Gastroesophageal sphincter (tissue), 3 donors: ENCODE measurements around the gene THSD4.

ENCODE experiments used
- CTCF ChIP-seq, 4 experiments: fragments of 200-600 bp in 2 of 4; fragments of 450-650 bp in 2 of 4; sonication (generic) in 1 of 4; IDR thresholded peaks; one replicate each; pipeline ENCODE4 v1.5.1; 2017 to 2019; ENCODE audit warnings: antibody characterized with exemption in 4 of 4, mild to moderate bottlenecking in 2 of 4, moderate library complexity in 2 of 4
- EP300 ChIP-seq: sonication (generic); formaldehyde crosslinking; IDR thresholded peaks from one replicate; pipeline ENCODE4 v1.6.1; 2017; ENCODE audit warnings: antibody characterized with exemption, mild to moderate bottlenecking
- POLR2A ChIP-seq, 2 donors: fragments of 450-650 bp; IDR thresholded peaks; one replicate each; pipeline ENCODE4 v1.6.1; 2017; ENCODE audit warnings: antibody characterized with exemption in 2 of 2, mild to moderate bottlenecking in 2 of 2, moderate library complexity in 1 of 2

DNA sequence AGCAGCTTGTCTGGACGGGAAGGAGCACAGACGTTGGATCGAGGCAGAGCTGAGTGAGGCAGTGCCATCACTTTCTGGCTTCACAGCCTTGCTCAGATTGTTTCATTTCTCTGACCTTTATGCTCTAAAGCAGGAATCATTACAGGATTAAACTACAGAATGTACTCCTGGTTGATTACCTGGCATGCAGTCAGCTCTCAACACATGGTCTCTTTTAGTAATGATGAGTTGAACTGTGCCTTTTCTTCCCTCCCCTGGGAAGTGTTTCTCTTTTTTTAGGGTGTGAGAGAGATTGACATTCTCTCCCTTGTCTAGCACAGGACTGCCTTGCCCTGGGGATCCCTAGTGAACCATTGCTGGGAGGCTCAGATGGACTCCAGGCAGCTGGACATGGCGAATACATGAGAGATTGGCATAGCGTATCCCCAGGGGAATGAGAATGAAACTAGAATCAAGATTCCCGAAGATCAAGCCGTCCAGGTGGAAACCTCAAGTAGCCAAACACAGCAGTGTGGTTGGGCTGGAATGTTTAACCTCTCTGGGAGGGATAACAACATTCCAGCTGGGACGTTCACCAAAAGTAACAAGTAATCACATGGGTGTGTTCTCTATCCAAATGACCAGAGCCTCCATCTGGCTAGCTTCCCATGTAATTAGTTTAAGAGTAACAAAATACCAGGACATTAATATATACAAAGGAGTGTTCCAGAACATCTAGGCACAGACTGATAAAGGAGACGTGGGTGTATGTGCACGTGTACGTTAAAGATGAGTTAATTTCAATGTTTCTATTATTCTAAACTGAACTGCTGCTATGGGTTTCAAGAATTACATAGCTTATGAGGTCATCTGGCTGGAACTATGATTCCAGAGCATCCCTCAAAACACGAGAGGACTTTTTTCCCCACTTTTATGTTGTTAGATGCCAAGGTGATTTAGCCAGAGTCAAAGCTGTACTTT lies 576.5 kb downstream of the THSD4 start:
- TF ChIP-seq CTCF (IDR thresholded peaks at IDR 0.05) (no peak), EP300 (no peak), POLR2A (IDR thresholded peaks at IDR 0.05) (no peak)
